ENCODE measurements around the gene ZNF814.
"Not testable (repeated sequence)": the region's sequence is repeated elsewhere in the genome, so short reads cannot be mapped to it uniquely, and the experiment has no call there.

ZNF814 gene

GRCh38 chr19:57888560-57889231 lies at the start of gene ZNF814:
TSS of gene ZNF814 (minus strand) at chr19:57889037. CDS start at chr19:57888802, 235 bp downstream.
- DNase-seq (ENCODE audit: low read depth): peak; percentile 60

GRCh38 chr19:57935731-57936130 lies 46.9 kb upstream of the ZNF814 start:
- no peak for DNase-seq (ENCODE audit: low read depth)

- DNase-seq (ENCODE audit: low read depth): peak; percentile 2
Observed at GRCh38 chr19:57934820-57935665, 46.2 kb upstream of the ZNF814 start, which contains the start of gene ZNF418. TSS of gene ZNF418 (minus strand) at chr19:57935402. CDS start at chr19:57933822, 1,580 bp downstream.

GRCh38 chr19:57927587-57927986 lies 38.8 kb upstream of the ZNF814 start:
- DNase-seq (ENCODE audit: low read depth): no peak

- peak; percentile 78 for DNase-seq (ENCODE audit: low read depth)
Observed at GRCh38 chr19:57916168-57916995, 27.5 kb upstream of the ZNF814 start, which contains the start of gene ZNF417. TSS of gene ZNF417 (minus strand) at chr19:57916592. CDS start at chr19:57916411, 181 bp downstream.

GRCh38 chr19:57914531-57914930 lies 25.7 kb upstream of the ZNF814 start:
- DNase-seq (ENCODE audit: low read depth): no peak

- DNase-seq (ENCODE audit: low read depth): no peak
Observed at GRCh38 chr19:57907394-57907793, 18.6 kb upstream of the ZNF814 start.

- no peak for DNase-seq (ENCODE audit: low read depth)
Observed at GRCh38 chr19:57905258-57905657, 16.4 kb upstream of the ZNF814 start.

- DNase-seq (ENCODE audit: low read depth): no peak
Observed at GRCh38 chr19:57903618-57904184, 14.9 kb upstream of the ZNF814 start.

- no peak for DNase-seq (ENCODE audit: low read depth)
Observed at GRCh38 chr19:57900311-57900710, 11.5 kb upstream of the ZNF814 start.

GRCh38 chr19:57890706-57891105 lies 1.9 kb upstream of the ZNF814 start:
- DNase-seq (ENCODE audit: low read depth): not testable (repeated sequence)

- DNase-seq (ENCODE audit: low read depth): no peak
Observed at GRCh38 chr19:57888107-57888559, 704 bp downstream of the ZNF814 start.

GRCh38 chr19:57887195-57887941 lies 1.5 kb downstream of the ZNF814 start:
- DNase-seq (ENCODE audit: low read depth): no peak

- no peak for DNase-seq (ENCODE audit: low read depth)
Observed at GRCh38 chr19:57886046-57886445, 2.8 kb downstream of the ZNF814 start.

- not testable (repeated sequence) for DNase-seq (ENCODE audit: low read depth)
Observed at GRCh38 chr19:57873883-57874799, 14.7 kb downstream of the ZNF814 start.

GRCh38 chr19:57872450-57872849 lies 16.4 kb downstream of the ZNF814 start:
- DNase-seq (ENCODE audit: low read depth): no peak

- DNase-seq (ENCODE audit: low read depth): no peak
Observed at GRCh38 chr19:57870225-57870624, 18.6 kb downstream of the ZNF814 start.

- not testable (repeated sequence) for DNase-seq (ENCODE audit: low read depth)
Observed at GRCh38 chr19:57869655-57870054, 19.2 kb downstream of the ZNF814 start.

- DNase-seq (ENCODE audit: low read depth): no peak
Observed at GRCh38 chr19:57867868-57868492, 20.9 kb downstream of the ZNF814 start.

Data from activated T-helper 9 cell treated with anti-CD3 and anti-CD28 coated beads, Interleukin-2, amount 50 U/mL, for 16 hours (primary cell).